Neutrophil (primary cell): ENCODE measurements around the gene PARP15.
"Not testable (repeated sequence)": the region's sequence is repeated elsewhere in the genome, so short reads cannot be mapped to it uniquely, and the experiment has no call there.

Experiments used
- H3K27ac ChIP-seq: fragments of 200-600 bp; sonication (generic); 2 replicates; pipeline ENCODE4 v1.5.1; 2016; ENCODE audit warnings: mild to moderate bottlenecking, moderate library complexity
- H3K27me3 ChIP-seq: fragments of 200-600 bp; sonication (generic); 2 replicates; pipeline ENCODE4 v1.6.0; 2016; ENCODE audit warnings: mild to moderate bottlenecking
- H3K36me3 ChIP-seq: fragments of 200-600 bp; sonication (generic); 2 replicates; pipeline ENCODE4 v1.5.1; 2017
- H3K4me1 ChIP-seq, 2 experiments: fragments of 200-600 bp in 1 of 2; sonication (generic) in 1 of 2; 1 replicate in 1 of 2; 2 replicates in 1 of 2; pipeline versions ENCODE4 v1.5.1 to v1.6.1; 2013 to 2016; ENCODE audit warnings: low read depth in 1 of 2, low read length in 1 of 2, mild to moderate bottlenecking in 1 of 2, moderate library complexity in 1 of 2; ENCODE audit not compliant: control insufficient read depth in 1 of 2, insufficient read depth in 1 of 2
- H3K4me3 ChIP-seq, 2 experiments: fragments of 200-600 bp in 1 of 2; sonication (generic) in 1 of 2; 1 replicate in 1 of 2; 2 replicates in 1 of 2; pipeline ENCODE4 v1.5.1; 2013 to 2016; ENCODE audit warnings: low read depth in 1 of 2, low read length in 1 of 2, mild to moderate bottlenecking in 1 of 2, moderate library complexity in 1 of 2
- H3K9me3 ChIP-seq: fragments of 200-600 bp; sonication (generic); 2 replicates; pipeline ENCODE4 v1.5.1; 2016
- TF ChIP-seq, protein P1 (sequence below): fragments of 200-600 bp; sonication (generic); IDR thresholded peaks from 2 replicates; pipeline ENCODE4 v1.5.1; 2016; ENCODE audit warnings: antibody characterized with exemption

PARP15 gene

DNA sequence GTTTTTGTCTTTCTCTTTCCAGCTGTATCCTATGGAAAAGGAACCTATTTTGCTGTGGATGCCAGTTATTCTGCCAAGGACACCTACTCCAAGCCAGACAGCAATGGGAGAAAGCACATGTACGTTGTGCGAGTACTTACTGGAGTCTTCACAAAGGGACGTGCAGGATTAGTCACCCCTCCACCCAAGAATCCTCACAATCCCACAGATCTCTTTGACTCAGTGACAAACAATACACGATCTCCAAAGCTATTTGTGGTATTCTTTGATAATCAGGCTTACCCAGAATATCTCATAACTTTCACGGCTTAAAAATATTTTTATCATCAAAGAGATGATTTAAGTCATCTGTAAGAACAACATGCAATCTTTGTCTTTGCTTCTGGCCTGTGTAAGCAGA, 58.3 kb downstream of the PARP15 start:
- no peak overlapping the region for H3K4me3 ChIP-seq
- H3K4me1 ChIP-seq: no peaks in the 10 kb centered on the region
- no peaks in the 10 kb centered on the region for H3K9me3 ChIP-seq
- TF ChIP-seq, protein P1, sequence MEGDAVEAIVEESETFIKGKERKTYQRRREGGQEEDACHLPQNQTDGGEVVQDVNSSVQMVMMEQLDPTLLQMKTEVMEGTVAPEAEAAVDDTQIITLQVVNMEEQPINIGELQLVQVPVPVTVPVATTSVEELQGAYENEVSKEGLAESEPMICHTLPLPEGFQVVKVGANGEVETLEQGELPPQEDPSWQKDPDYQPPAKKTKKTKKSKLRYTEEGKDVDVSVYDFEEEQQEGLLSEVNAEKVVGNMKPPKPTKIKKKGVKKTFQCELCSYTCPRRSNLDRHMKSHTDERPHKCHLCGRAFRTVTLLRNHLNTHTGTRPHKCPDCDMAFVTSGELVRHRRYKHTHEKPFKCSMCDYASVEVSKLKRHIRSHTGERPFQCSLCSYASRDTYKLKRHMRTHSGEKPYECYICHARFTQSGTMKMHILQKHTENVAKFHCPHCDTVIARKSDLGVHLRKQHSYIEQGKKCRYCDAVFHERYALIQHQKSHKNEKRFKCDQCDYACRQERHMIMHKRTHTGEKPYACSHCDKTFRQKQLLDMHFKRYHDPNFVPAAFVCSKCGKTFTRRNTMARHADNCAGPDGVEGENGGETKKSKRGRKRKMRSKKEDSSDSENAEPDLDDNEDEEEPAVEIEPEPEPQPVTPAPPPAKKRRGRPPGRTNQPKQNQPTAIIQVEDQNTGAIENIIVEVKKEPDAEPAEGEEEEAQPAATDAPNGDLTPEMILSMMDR: no peak
- H3K27ac ChIP-seq: no peak overlapping the region
- no peaks in the 10 kb centered on the region for H3K27me3 ChIP-seq
- H3K36me3 ChIP-seq: no peaks in the 10 kb centered on the region

DNA sequence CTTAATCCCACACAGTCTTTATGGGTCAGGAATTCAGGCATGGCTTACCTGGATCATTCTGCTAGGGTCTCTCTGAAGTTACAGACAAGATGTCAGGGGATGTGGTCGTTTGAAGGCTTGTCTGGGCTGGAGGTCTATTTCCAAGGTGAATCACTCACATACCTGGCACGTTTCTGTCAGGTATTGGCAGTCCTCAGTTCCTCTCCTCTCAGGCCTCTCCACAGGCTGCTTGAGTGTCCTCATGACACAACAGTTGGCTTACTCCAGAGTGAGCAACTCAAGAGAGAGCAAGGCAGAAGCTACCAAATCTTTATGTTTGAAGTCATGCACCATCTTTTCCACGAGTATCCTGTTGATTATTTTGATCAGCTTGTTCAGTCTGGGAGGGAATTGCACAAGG, 59.2 kb downstream of the PARP15 start:
- Histone ChIP-seq H3K4me1 (no peaks in the 10 kb centered on the region), H3K4me3 (no peak overlapping the region), H3K9me3 (no peaks in the 10 kb centered on the region), H3K36me3 (no peaks in the 10 kb centered on the region), H3K27me3 (no peaks in the 10 kb centered on the region), H3K27ac (no peak overlapping the region)
- TF ChIP-seq, protein P1: no peak

GRCh38 chr3:122640437-122640999, 63.1 kb downstream of the PARP15 start:
- no peak overlapping the region for H3K27ac ChIP-seq
- H3K4me1 ChIP-seq: no peaks in the 10 kb centered on the region
- H3K27me3 ChIP-seq: no peaks in the 10 kb centered on the region
- no peaks in the 10 kb centered on the region for H3K9me3 ChIP-seq
- TF ChIP-seq, protein P1: no peak
- no peak overlapping the region for H3K4me3 ChIP-seq
- no peaks in the 10 kb centered on the region for H3K36me3 ChIP-seq

DNA sequence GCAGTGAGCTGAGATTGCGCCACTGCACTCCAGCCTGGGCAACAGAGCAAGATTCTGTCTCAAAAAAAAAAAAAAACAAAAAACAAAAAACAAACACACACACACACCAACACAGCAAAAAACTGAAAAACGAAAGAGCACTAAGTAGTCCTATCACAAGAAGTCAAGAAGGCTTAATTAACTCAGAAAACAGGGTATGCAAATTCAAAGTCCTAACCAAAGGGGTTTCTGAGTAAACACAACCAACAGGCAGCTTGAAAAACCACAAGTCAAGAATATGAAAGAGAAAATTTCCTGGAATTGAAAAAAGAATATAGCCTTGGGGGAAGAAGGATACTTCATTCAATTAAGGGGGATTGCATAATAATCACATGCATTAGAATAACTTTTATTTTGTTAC, 65.5 kb downstream of the PARP15 start:
- H3K9me3 ChIP-seq: no peaks in the 10 kb centered on the region
- H3K4me3 ChIP-seq: no peak overlapping the region
- no peaks in the 10 kb centered on the region for H3K4me1 ChIP-seq
- no peaks in the 10 kb centered on the region for H3K36me3 ChIP-seq
- H3K27ac ChIP-seq: no peak overlapping the region
- H3K27me3 ChIP-seq: no peaks in the 10 kb centered on the region
- TF ChIP-seq, protein P1: no peak

DNA sequence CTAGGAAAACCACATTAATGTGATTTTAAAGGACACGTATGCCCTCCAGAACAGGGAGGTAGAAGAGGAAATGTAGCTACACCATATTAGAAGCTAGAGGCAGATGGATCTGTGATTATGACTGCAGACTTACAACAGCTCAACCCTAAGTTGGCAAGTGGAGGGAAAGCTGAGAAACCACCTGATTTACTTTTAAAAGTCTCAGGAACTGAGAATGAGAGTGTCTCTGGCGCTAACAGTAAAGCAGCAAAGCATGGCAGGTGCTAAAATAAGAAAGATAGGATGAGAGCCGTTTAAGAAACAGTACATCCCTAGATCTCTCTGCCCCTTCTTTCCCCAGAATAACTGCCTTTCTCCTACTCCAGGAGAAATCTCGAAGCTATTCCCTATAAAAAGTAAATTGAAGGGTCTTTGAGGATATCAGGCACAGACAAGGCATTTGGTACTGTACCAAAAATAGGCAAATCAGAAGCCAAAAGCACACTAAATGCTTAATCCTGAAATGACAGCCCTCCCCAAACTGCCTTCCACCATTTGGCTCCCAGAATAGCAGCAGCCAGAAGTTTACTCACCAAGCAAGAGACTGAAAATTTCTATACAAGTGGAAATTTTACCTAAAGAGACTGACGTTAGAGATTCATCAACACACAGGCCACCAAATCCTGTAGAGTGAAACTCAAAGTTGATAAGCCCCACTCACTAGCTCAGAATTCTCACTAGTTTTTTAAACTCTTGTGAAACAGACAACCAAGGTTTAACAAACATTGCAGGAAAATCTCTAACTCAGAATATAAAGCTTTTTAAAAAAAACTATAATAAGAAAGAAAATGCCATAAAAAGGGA, 68.9 kb downstream of the PARP15 start:
- Histone ChIP-seq H3K27ac (no peak overlapping the region), H3K27me3 (no peaks in the 10 kb centered on the region), H3K4me3 (no peak overlapping the region), H3K9me3 (no peaks in the 10 kb centered on the region), H3K36me3 (no peaks in the 10 kb centered on the region), H3K4me1 (no peaks in the 10 kb centered on the region)
- TF ChIP-seq, protein P1: no peak

DNA sequence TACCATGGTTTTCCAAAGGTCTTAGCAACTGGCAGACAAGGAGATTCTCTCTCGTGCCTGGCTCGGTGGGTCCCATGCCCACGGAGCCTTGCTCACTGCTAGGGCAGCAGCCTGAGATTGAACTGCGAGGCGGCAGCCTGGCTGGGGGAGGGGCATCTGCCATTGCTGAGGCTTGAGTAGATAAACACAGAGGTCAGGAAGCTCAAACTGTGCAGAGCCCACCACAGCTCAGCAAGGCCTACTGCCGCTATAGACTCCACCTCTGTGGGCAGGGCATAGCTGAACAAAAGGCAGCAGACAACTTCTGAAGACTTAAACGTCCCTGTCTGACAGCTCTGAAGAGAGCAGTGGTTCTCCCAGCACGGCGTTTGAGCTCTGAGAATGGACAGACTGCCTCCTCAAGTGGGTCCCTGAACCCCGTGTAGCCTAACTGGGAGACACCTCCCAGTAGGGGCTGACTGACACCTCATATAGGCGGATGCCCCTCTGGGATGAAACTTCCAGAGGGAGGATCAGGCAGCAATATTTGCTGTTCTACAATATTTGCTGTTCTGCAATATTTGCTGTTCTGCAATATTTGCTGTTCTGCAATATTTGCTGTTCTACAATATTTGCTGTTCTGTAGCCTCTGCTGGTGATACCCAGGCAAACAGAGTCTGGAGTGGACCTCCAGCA, 73.9 kb downstream of the PARP15 start:
- not testable (repeated sequence) for H3K4me3 ChIP-seq, H3K4me1 ChIP-seq, H3K27ac ChIP-seq, H3K36me3 ChIP-seq, H3K9me3 ChIP-seq, H3K27me3 ChIP-seq

DNA sequence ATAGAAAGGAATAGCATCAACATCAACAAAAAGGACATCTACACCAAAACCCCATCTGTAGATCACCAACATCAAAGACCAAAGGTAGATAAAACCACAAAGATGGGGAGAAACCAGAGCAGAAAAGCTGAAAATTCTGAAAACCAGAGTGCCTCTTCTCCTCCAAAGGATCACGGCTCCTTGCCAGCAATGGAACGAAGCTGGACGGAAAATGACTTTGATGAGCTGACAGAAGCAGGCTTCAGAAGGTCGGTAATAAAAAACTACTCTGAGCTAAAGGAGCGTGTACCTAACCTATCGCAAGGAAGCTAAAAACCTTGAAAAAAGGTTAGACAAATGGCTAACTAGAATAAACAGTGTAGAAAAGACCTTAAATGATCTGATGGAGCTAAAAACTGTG, 74.5 kb downstream of the PARP15 start:
- not testable (repeated sequence) for H3K4me1 ChIP-seq, H3K9me3 ChIP-seq

DNA sequence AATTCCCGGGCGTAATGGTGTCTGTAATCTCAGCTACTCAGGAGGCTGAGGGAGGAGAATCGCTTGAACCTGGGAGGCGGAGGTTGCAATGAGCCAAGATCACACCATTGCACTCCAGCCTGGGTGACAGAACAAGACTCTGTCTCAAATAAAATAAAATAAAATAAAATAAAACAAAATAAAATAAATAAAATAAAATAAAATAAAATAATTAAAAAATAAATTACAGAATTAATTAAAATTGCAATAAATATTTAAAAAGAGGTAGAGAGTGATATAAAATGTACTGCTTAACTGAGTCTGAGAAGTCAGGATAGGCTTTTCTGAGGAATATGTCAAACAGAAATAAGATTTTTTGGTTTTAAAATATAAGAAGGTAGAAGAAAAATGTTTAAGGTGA, 80.9 kb downstream of the PARP15 start:
- not testable (repeated sequence) for H3K9me3 ChIP-seq, H3K27me3 ChIP-seq, H3K27ac ChIP-seq, H3K4me3 ChIP-seq, H3K36me3 ChIP-seq, H3K4me1 ChIP-seq

More for the DNA sequence above, 74.5 kb downstream of the PARP15 start:
- not testable (repeated sequence) for H3K27me3 ChIP-seq, H3K36me3 ChIP-seq, H3K27ac ChIP-seq, H3K4me3 ChIP-seq
